ENCODE measurements around the gene RNF25. TPM values are rescaled to one million over a fixed set of nuclear protein-coding genes. Genes with fewer than 3 reads are reported as not detected.

Gene RNF25
- total RNA-seq, 2 donors from 2014 or later: 13.5 to 20.7 TPM

- H3K9me3 Mint-ChIP-seq: no peaks in the 10 kb centered on the region
- no peak for ATAC-seq (replicated peaks)
- no peak overlapping the region for H3K27ac Mint-ChIP-seq
- H3K36me3 Mint-ChIP-seq (ENCODE audit: low read depth): no peaks in the 10 kb centered on the region
- H3K4me1 Mint-ChIP-seq: no peaks in the 10 kb centered on the region
- no peaks in the 10 kb centered on the region for H3K27me3 Mint-ChIP-seq
- H3K4me3 Mint-ChIP-seq: no peak overlapping the region
Measured at GRCh38 chr2:218622606-218623365, 49.0 kb downstream of the RNF25 start.

GRCh38 chr2:218621007-218621406 lies 50.8 kb downstream of the RNF25 start:
- no peak for ATAC-seq (replicated peaks)
- no peaks in the 10 kb centered on the region for H3K36me3 Mint-ChIP-seq (ENCODE audit: low read depth)
- H3K27ac Mint-ChIP-seq: no peak overlapping the region
- H3K9me3 Mint-ChIP-seq: no peaks in the 10 kb centered on the region
- no peaks in the 10 kb centered on the region for H3K27me3 Mint-ChIP-seq
- no peaks in the 10 kb centered on the region for H3K4me1 Mint-ChIP-seq
- no peak overlapping the region for H3K4me3 Mint-ChIP-seq

- Mint-ChIP-seq H3K36me3 (ENCODE audit: low read depth) (no peaks in the 10 kb centered on the region), H3K4me1 (no peaks in the 10 kb centered on the region), H3K27ac (no peak overlapping the region), H3K9me3 (no peaks in the 10 kb centered on the region), H3K4me3 (no peak overlapping the region), H3K27me3 (no peaks in the 10 kb centered on the region)
- ATAC-seq (replicated peaks): no peak
Measured at GRCh38 chr2:218618102-218618860, 53.5 kb downstream of the RNF25 start.

- H3K4me1 Mint-ChIP-seq: no peaks in the 10 kb centered on the region
- no peak overlapping the region for H3K27ac Mint-ChIP-seq
- H3K27me3 Mint-ChIP-seq: no peaks in the 10 kb centered on the region
- ATAC-seq (replicated peaks): no peak
- no peak overlapping the region for H3K4me3 Mint-ChIP-seq
- H3K36me3 Mint-ChIP-seq (ENCODE audit: low read depth): no peaks in the 10 kb centered on the region
- no peaks in the 10 kb centered on the region for H3K9me3 Mint-ChIP-seq
Measured at GRCh38 chr2:218615868-218616315, 55.9 kb downstream of the RNF25 start.

Other genes with a start within 250 kb of the RNF25 start
- gene USP37, start 103.7 kb downstream of the RNF25 start, total RNA-seq: 100 to 1,000 TPM in 1 of 2 donors, 10 to 100 TPM in 1; 37.3 to 111 TPM
- 100 to 1,000 TPM in 1 of 2 donors, 10 to 100 TPM in 1; 74.1 to 102 TPM for gene CNOT9, start 103.2 kb downstream of the RNF25 start, total RNA-seq
- under 1 TPM; 0.37 to 0.52 TPM for gene PLCD4, start 64.1 kb downstream of the RNF25 start, total RNA-seq
- gene ZNF142, start 12.4 kb downstream of the RNF25 start, total RNA-seq: 10 to 100 TPM; 28.5 to 44.0 TPM
- gene BCS1L, start 12.3 kb downstream of the RNF25 start, total RNA-seq: 10 to 100 TPM; 20.2 to 69.3 TPM
- gene STK36, start 84 bp upstream of the RNF25 start, total RNA-seq: 10 to 100 TPM; 13.4 to 13.8 TPM
- 10 to 100 TPM; 34.1 to 42.6 TPM for gene TTLL4, start 38.8 kb upstream of the RNF25 start, total RNA-seq
- under 1 TPM in 1 of 2 donors, not detected in 1; 0.66 TPM for gene CYP27A1, start 110.1 kb upstream of the RNF25 start, total RNA-seq
- not detected for gene PRKAG3, start 159.8 kb upstream of the RNF25 start, total RNA-seq
- under 1 TPM in 1 of 2 donors, not detected in 1; 0.29 TPM for gene WNT6, start 187.8 kb upstream of the RNF25 start, total RNA-seq
- gene WNT10A, start 208.8 kb upstream of the RNF25 start, total RNA-seq: 10 to 100 TPM in 1 of 2 donors, 1 to 10 TPM in 1; 1.0 to 49.8 TPM